T-helper 9 cell (primary cell): Measurements from ENCODE around the gene DOCK6.

Experiments used
- DNase-seq: peaks from one replicate; pipeline ENCODE4 v3.0.0-alpha.2; 2020

Gene DOCK6

DNA sequence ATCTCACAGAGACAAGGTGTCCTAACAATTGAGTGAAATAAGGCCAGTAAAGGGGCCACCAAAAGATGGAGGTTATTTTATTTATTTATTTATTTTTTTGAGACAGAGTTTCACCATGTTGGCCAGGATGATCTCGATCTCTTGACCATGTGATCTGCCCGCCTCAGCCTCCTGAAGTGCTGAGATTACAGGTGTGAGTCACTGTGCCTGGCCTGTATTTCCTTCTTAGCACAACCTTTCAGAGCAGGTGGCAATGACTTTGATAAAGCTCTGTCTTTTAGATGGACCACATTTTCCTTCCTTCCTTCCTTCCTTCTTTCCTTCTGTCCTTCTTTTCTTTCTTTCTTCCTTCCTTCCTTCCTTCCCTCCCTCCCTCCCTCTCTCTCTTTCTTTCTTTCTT, 11.0 kb upstream of the DOCK6 start:
- no peak for DNase-seq

- DNase-seq, result no peak
These were observed 7.1 kb upstream of the DOCK6 start for GRCh38 chr19:11269408-11269807.

DNA sequence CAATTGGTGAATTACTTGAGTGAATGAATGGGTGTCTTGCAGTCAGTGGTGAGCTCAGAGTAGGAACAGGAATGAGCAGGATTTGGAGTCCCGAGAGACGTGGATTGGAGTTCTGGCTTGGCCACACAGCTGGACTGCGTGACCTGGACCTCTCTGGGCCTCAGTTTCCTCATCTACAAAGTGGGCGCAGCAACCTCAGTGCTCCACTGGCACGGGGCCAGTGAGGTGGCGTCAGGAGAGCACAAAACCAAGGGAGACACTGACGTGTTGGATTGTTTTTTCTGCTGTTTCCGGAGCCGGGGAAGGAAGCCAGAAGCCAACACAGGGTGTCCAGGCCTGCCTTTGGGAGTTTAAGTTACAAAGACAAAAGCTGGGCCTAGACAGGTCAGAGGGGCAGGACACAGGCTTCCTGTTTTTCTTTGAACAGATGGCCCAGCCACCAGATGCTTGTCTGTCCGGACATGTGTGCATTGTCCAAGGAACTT, 6.5 kb upstream of the DOCK6 start:
- DNase-seq, result no peak

GRCh38 chr19:11267316-11268085, 5.2 kb upstream of the DOCK6 start:
- no peak for DNase-seq

GRCh38 chr19:11265785-11266236, 3.5 kb upstream of the DOCK6 start:
- DNase-seq, result no peak

GRCh38 chr19:11265177-11265784, 3.0 kb upstream of the DOCK6 start:
- DNase-seq, result no peak

DNA sequence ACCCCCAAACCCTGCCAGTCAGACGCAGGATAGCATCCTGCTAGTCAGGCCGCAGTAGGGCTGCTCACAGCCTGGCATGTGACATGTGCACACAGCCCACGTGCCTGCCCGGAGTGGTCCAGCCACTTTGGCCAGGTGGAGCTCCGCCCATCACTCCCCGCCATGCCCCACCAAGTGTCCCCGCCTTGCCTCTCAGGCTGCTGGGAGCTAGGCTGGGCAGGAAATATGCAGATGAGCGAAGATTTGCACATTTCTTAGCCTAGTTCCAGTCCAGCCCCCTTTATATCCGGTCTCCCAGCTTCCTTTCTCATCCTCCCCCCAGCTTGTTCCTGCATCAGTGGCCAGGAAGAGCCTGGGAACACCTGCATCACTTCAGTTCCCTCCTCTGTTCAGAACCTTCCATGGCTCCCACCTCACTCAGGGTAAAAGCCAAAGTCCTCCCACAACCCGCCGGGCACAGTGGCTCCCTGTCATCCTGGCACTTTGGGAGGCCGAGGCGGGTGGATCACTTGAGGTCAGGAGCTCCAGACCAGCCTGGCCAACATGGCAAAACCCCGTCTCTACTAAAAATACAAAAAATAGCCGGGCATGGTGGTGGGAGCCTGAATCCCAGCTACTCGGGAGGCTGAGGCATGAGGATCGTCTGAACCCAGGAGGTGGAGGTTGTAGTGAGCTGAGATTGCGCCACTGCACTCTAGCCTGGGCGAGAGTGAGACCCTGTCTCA, 2.3 kb upstream of the DOCK6 start:
- DNase-seq, result no peak

- no peak for DNase-seq
These were observed 1.4 kb upstream of the DOCK6 start for GRCh38 chr19:11263726-11264125.

DNA sequence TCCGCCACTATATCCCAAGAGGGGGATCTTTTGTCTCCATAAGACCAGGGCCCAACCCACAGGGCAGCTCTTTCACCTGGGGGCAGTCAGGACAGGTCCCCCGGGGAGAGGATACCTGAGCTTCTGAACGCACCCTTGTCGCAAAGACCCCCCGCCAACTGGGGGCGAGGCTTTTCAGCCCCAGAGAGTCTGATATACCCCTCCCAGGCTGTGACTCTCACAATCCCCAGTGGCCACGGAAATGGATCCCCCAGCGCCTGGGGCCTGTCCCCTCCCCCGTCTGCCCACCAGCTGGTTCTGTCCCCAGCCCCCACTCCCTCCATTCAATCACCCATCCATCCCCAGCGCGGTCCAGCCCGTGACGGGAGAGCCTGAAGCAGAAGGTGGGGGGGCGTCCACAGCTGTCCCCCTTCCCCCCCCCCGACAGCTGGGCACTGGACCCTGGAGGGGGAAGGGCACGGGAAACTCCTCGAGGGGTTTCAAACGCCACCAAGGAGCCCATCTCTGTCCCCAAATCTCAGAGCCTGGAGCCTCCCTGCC, 823 bp downstream of the DOCK6 start:
- no peak for DNase-seq

GRCh38 chr19:11260996-11261395, 1.3 kb downstream of the DOCK6 start:
- no peak for DNase-seq

- DNase-seq, result no peak
These were observed 4.4 kb downstream of the DOCK6 start for GRCh38 chr19:11257846-11258380.

DNA sequence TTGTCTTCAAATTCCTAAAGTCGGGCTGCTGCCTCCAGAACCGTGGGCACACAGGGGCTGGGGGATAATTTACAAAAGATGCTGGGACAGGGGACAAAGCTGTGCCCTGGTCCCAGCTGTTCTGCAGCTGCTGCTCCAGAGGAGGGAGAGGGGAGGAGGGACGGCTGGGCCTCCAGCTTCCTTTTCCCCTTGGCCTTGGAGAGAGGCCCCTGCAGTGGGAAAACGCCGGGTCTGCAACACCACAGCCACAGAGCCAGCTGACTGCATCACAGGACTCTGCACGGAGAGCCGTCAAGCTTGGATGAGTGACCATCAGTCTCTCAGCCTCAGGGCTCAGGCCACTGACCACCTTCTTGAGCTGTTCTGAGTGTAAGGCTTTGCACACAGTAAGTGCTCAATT, 6.1 kb downstream of the DOCK6 start:
- no peak for DNase-seq

DNA sequence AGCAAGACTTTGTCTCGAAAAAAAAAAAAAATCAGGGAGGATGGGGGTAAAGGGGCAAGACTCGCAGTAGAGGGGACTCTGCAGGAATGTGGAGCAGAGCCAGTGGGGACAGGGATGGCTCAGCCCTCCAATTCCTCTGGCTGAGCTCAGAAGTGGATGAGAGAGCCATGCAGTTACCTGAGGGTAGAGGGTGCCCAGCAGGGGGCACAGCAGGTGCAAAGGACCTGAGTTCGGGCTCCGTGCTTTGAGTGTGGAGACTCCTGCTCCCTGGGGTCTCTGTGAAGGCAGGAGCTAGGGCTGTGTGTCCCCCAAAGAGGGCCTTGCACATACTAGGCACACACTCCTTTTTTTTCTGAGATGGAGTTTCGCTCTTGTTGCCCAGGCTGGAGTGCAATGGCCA, 7.7 kb downstream of the DOCK6 start:
- no peak for DNase-seq

- no peak for DNase-seq
These were observed 9.5 kb downstream of the DOCK6 start for GRCh38 chr19:11252665-11253355.

DNA sequence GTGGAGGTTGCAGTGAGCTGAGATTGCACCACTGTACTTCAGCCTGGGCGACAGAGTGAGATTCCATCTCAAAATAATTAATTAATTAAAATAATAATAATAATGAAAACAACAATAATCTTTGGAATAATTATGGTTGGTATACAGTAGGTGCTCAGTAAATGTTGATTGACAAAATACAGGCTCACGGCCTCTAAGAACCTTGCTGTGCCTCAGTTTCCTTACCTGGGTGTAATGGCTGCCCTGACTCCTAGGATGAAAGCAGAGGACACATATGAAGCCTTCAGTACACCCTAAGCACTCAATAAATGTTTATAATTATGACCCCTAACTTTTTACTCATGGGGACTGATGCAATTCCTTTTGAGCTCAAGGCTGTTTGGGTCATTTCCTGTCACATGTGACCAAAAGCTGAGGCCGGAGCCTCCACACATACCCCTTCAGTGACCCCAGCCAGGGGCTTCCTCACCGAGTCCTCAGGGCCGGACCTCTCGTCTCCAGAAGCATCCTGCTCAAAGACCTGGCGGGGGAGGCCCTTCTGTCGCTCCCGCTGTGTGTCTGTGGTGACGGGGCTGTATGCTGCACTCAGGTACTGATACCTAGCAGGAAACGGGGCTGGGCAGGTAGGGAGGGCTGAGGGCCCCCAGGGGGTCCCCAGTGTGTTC, 10.5 kb downstream of the DOCK6 start:
- DNase-seq, result no peak

GRCh38 chr19:11251217-11251616, 11.1 kb downstream of the DOCK6 start:
- no peak for DNase-seq

DNA sequence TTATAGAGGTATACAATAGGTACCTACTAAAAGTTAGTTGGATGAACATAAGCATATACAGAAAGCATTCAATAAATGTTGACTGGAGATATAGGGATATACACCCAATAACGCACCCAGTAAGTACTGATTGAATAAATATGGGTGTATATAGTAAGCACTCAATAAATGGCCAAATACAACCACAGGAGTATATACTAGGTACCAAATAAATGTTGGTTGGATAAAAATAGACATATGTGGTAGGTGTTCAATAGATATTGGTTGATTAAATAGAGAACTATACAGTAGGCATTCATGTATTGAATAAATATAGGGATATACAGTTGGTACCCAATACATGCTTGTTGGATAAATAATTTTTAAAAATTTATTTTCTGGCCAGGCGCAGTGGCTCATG, 13.5 kb downstream of the DOCK6 start:
- no peak for DNase-seq

DNA sequence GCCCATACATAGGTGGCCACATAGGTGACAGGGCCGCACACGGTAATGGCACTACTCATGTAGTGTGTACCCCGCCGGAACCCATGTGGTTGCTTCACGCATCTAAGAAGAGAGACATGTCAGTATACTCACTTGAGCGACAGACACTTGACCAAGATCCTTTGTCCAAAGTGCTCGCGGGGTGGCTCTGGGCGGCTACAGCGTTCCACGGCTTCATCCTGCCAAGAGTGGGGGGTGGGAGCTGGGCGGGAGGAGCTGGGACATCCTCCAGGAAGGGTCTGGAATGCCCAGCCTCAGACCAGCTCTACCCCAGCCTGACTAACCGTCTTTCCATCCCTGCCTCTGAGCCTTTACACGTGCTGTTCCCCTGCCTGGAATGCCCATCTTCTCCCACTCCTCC, 14.4 kb downstream of the DOCK6 start:
- DNase-seq, result no peak

DNA sequence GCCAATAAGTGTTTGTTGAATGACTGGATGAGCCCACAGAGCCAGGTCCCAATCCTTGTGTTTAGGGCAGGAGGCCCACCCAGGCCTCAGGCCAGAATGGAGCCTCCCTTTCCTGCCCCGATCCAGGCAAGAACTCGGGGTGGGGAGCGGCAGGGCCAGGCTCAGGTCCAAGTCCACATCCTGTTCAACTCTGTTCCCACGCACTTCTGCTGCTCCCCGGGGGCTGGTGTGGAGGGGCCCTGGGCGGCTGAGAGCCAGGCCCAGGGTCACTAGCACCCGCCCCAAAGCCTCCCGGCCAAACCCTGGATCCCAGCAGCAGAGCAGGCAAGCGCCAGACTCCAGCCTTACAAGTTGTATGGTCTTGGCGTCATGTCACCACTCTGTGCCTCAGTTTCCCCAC, 14.9 kb downstream of the DOCK6 start:
- no peak for DNase-seq

DNA sequence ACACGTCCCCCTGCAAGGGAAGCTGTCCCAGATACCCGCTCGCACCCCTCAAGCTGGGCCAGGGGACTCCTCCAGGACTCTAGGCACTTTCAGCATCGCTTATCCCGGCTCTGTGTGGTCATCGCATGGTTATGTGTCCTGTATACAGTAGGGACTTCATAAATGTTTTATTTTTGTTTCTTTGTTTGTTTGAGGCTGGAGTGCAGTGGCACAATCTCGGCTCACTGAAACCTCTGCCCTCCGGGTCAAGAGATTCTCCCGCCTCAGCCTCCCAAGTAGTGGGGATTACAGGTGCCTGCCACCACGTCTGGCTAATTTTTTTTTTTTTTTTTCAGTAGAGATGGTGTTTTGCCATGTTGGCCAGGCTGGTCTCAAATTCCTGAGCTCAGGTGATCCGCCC, 15.4 kb downstream of the DOCK6 start:
- DNase-seq, result no peak

- no peak for DNase-seq
These were observed 17.3 kb downstream of the DOCK6 start for GRCh38 chr19:11244846-11245589.
